Effector CD4-positive, alpha-beta T cell (primary cell): Measurements from ENCODE around the gene FERMT1.
"Not testable (repeated sequence)": the region's sequence is repeated elsewhere in the genome, so short reads cannot be mapped to it uniquely, and the experiment has no call there.

Source experiments
- DNase-seq: peaks from one replicate; pipeline ENCODE4 v3.0.0-alpha.2; 2020

FERMT1 gene

DNA sequence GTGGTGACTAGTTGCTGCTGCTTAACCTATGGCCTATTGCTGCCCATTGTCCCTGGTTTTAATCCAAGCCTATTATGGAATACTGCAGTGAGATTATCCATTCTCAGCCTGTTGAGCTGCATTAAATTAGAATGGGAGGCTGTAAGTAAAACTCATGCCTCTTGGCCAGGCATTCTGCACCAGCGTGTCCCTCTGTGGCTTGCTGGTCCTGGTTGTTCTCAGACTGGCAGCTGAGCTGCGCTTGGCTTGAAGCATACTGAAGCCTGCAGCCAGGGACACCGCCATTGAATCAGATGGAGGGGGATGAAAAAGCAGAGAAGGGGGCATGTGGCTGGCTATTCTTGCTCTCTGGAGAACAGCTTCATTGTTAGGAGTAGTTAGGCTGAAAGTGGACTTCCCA lies 84.6 kb downstream of the FERMT1 start:
- DNase-seq: no peak

DNA sequence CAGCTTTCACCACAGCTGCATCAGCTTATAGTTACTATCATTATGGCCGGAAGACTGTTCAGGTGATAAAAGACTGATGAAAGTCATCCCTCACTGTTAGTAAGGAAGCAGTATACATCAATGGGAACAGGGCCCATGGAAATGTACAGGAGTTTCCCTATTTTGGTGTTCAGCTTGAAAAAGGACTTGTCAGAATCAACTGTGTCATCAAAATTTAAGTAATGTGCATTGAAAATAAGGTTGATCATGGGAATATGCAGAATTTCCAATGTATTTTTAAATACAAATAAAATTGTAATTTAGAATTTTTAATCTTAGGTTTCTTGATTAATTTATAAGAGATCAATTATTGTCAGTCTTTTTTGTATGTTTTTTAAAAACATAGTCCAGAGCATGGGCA lies 85.7 kb downstream of the FERMT1 start:
- DNase-seq: no peak

DNA sequence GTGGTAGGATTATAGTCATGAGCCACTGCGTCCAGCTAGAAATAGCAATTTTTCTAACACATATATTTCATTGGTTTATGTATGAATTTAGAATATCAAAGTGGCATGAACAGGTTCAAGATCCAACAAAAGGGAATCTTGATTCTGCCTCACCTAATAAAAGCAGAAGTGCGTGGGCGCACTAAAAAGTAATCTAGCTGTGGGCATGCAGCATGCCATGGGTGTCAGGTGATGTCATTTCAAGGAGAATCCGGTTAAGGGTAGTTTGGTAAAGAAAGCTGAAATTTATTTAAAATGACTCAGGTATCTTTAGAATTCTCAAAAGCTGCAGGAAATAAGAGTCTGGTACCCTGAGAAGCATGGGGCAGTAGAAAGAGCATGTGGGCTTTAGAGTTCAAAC lies 86.6 kb downstream of the FERMT1 start:
- no peak for DNase-seq

DNA sequence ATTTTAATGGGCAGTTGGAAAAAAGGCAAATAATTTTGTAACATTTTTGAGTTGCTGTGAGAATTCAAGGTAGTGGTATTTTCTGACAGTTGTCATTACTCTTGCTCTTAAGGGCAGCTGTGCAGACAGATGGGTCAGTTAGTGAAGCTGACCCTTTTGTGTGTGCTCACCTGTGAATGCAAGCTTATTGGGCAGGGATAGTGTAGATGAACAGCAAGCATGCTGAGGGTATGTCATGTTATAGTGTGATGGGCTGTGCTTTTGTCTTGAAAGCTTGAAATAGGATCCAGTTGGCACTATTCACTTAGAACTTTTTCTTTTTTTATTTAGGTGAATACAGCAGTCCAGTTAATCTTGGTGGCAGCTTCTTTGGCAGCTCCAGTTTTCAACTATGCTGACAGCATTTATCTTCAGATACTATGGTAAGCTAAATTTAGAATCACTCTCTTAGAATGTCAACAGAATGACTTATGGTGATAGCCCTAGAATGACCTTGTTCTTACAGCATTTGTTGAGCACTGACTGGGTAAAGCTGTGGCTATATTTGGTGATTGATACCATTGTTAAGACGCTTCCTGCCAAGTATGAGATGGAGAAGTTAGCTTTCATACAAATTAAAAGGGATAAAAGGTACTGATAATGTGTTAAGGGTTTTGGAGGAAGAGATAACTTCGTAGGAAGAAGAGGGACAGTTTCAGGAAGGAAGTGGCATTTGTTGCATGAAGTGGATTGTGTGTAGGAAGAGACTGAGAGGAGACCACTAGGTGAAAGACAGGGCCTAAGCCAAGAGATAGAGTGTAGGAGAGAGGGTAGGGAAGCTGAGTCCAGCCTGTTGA lies 88.5 kb downstream of the FERMT1 start:
- DNase-seq: no peak

DNA sequence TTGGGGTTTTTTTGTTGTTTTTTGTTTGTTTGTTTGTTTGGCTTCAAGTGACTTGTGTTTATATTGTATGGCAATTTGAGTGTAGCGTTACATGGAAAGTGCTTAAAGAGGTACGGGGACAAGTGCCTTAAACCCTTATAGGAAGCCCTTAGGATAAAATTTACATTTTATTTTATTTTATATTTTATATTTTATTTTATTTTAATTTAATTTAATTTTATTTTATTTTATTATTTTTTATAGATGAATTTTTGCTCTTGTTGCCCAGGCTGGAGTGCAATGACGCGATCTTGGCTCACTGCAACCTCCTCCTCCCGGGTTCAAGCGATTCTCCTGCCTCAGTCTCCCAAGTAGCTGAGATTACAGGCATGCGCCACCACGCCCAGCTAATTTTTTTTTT lies 89.9 kb downstream of the FERMT1 start:
- not testable (repeated sequence) for DNase-seq

DNA sequence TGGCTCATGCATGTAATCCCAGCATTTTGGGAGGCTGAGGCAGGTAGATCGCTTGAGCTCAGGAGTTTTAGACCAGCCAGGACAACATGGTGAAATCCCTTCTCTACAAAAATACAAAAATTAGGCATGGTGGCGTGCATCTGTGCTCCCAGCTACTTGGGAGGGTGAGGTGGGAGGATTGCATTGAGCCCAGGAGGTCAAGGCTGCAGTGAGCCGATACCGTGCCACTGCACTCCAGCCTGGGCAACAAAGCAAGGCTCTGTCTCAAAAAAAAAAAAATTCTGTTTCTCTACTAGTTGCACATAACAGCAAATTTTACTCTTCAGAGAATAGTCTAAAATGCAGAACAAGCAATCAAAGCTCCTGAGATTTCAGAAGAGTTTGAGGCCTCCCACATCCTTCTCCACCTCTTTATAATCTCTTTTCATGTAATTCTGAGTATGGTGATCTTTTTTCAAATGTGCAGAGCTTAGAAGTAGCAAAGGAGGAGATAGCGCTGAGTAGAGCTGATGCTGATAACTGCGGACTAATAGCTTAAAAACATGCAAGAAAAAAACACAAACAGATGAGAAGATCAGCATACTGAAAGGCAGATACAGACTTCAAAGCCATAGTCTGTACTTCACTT lies 92.3 kb downstream of the FERMT1 start:
- DNase-seq: no peak

DNA sequence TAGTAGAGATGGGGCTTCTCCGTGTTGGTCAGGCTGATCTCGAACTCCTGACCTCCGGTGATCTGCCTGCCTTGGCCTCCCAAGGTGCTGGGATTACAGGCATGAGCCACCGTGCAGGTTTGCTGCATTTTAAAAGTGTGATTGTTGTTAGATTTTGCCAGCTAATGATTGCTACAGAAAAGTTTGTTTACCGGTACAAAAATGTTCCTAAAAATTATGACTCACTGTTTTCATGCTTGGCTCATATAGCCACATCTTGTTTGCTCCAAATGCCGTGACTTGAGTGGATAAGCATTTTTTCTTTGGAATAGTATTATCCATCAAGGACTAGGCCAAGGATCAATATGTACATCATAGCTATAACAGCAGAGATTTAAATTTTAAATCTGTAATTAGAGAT lies 93.3 kb downstream of the FERMT1 start:
- DNase-seq: no peak

DNA sequence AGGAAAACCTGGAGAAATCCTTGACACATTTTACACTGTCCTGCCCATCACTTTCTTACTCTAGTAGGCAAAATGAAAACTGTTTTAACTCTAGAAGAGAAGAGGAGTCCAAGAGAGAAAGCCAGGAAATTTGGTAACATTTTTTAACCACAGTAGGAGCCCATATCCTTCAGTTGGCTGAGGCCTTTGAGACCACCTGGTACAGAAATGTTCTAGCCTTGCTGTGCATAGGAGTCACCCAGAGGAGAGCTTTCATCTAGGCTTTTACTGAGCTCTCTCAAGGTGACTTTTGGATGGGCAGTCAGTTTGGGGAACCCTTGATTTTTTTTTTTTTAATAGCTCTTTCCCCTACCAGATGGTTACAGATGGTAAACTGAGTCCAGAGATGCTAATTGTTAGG lies 94.0 kb downstream of the FERMT1 start:
- DNase-seq: no peak

DNA sequence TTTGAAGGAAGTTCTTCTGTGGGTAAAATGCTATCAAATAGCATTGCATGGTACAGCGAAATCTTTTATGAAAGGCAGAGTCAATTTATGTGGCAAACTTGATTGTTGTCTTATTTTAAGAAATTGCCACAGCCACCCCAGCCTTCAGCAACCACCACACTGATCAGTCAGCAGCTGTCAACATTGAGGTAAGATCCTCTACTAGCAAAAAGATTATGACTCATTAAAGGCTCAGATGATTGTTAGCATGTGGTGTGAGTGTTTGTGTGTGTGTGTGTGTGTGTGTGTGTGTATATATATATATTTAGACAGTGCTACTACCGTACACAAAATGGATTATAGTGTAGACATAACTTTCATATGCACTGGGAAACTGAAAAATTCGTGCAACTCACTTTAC lies 96.8 kb downstream of the FERMT1 start:
- DNase-seq: no peak
